Stimulated activated CD8-positive, alpha-beta memory T cell treated with anti-CD3 and anti-CD28 coated beads, Interleukin-15, amount 100 ng/mL, for 4 hours (primary cell): ENCODE data around the gene FTO.

ENCODE experiments used
- DNase-seq, 2 donors: peaks; one replicate each; pipeline ENCODE4 v3.0.0-alpha.2; 2020; ENCODE audit warnings: low read depth in 2 of 2

The FTO gene

DNA sequence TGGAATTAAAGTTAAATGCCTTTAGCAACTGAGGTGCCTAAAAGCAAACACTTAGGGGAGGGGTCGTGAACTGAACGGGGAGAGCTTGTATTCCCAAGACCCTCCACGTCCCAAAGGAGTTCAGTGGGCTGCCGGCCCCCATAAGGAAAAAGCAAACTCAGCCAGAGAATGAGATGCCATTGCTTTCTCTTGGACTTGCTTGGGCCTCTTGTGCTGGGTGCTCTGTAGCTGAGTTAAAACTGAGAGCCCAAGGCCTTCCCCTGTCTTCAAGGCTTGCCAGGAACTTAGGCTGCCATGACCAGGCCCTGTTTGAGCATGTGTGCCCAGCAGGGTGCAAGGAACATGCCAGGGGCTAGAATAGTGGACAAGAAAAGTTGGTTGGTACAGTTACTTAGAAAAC, 382.8 kb downstream of the FTO start:
- DNase-seq = no peak

DNA sequence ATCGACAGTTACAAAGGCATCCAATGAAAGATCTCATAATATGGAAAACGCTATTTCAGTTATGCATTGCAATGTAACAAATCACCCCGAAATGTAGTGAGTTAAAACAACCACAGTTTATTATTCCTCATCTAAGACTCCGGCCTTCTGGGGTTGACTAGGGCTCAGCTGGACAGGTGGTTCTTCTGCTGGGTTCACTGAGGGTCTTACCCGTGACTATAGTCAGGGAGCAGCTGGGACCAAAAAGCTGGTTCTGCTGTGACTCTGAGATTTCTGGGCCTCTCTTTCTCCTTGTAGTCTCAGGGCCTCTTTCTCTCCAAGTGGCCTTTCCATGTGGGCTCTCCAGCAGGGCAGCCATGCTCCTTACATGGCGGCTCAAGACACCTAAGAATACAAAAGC, 386.6 kb downstream of the FTO start:
- DNase-seq = no peak

DNA sequence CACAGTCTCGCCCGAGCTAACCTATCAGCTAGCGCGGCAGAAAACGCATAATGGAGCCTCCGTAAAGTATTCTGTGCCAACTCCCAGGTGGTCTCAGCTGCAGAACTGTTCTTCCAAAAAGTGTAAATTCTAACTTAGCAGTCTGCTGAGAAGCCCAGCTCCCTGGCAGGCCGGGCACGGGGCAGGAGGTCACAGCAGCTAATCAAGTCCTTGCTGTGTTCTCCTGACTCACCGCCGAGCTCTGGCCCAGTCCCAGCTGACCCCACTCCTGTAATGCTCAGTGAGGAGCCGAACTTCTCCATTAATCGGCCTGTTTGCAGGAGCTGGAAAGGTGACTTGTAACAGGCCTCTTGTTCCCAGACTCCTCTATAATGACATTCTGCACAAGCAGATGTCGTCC, 389.3 kb downstream of the FTO start:
- DNase-seq = no peak

DNA sequence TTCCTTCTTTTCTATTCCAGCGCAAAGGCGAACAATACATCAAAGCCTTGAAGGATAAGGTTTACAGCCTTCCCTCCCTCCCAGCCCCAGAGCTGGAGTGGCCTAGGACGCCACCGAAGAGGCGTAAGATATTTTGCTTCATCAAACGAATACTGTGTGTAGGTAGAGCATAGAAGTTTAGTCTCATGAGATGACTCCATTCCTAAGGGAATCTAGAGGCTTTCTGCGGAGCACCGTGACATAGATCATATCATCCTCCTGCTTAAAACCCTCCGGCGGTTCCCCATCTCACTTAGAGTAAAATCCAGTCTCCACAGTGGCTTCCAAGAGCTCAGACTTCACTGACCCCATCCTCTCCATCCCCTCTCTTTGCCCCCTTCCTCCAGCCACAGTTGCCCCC, 390.7 kb downstream of the FTO start:
- no peak for DNase-seq

DNA sequence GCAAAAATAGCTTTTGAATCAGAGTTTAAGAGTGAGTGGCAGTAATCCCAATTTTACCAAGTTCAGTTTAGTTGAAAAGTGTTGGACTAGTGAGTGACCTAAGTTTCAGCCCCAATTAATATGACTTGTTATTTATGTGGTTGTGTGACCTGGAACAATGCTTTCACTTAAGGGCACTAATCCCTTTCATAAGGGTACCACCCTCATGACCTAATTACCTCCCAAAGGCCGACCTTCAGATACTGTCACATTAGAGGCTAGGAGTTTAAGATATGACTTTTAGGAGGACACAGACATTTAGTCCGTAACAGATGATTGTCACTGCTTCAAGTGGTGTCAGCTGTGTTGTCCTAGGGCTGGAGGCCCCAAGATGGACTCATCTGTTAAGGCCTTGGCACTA, 392.7 kb downstream of the FTO start:
- DNase-seq = no peak

DNA sequence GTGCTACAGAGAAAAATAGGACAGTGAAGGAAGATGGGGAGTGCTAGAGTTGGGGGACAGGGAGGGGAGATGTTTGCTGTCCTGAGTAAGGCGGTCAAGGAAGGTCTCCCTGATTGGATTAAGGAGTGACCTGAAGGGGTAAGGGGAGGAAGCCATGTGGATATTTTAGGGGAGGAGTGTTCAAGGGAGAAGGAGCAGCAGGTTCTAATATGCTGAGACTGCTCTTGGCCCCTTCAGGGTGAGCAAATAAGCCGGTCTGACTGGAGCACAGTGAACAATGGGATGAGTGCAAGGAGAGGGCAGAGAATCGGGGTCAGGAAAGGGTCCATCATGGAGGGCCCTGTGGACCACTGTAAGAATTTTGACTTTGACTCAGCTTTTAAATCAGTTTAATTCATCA, 393.8 kb downstream of the FTO start:
- DNase-seq = no peak

DNA sequence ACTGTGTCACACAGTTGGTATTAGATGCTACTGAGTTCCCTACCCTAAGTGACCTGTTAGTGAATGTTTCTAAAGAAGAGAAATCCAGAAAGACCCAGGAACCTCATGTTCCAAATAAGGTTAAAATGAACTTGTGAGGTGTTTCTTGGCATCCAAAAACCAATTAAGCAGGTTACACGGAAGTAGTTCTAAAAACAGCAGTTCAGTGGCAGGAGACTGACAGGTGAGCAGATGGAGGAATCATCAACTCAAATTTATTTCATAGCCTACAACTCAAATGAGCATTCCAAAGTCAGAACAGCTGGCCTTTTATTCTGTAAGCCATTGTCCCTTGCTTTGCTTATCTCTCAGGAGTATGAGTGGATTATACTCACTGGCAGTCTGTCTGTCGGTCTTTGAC, 394.3 kb downstream of the FTO start:
- DNase-seq = no peak

DNA sequence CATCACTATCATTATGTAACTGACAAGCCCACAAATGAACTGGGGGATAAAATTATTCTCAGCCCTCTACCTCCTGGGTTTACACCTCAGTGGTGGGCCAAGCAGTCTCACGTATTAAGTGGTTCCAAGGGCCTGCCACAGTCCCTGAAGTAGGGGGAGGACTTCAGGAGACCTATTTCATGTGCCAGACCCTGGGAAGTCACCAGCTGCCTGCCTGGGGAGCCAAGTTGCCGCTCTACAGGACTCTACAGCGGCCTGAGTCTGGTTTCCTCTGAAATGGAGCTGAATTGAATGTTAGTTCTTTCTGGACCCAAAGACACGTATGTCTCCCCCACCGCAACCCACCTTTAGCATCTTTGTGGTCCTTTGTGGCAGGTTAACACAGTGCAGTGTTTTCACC, 395.7 kb downstream of the FTO start:
- DNase-seq = no peak

DNA sequence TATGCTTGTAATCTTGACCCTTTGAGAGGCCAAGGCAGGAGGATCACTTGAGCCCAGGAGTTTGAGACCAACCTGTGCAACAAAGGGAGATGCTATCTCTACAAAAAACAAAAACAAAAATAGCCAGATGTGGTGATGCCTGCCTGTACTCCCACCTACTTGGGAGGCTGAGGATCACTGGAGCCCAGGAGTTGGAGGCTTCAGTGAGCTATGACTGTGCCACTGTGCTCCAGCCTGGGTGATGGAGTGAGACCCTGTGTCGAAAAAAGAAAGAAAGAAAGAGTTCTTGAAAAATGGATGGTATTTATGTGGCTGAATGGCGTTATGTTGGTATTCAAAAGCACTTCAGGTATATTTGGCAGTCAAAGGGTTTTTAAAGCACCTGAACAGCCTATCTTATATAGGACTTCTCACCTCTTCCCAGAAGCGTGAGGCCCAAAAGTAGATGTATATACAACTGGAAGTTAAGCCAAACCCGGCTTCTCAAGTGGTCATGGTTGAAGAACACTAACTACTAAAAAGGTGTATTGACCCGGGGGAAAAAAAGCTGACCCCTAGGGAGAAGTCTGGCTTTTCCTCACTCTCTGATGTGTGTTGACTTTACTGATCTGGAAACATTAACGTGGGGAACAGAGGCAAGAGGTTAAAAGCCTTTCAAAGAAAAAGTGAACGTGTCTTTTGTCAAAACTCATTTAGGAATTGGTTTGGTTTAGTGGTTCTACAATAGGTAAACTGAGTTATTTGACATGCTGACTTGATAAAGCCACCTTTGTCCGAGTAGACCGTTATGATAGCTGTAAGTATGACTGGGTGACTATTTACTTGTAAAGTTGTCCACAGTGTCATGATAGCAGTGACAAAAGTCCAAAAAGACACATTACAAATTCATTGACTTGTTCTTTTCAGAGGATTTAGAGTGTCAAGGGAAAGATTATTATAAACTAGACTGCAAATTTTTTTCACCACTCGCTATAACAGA, 399.2 kb downstream of the FTO start:
- DNase-seq = no peak

DNA sequence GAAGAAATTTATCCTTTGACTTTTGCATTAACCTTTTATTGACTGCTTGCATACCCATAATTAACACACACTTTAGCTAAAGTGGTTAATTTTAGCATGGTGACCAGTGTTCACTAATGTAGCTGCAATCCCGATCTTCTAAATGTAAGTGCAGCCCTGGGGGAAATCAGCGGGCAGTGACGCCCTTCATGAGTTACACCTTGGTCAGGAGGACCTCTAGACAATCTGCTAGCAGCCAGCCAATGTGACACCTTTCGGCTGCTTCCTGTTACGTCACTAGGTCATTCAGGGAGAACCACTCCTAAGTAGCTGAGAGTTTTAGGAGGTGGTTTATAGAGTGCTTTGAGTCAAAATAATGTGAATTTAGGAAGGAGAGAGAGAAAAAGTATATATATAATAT, 402.1 kb downstream of the FTO start:
- no peak for DNase-seq

DNA sequence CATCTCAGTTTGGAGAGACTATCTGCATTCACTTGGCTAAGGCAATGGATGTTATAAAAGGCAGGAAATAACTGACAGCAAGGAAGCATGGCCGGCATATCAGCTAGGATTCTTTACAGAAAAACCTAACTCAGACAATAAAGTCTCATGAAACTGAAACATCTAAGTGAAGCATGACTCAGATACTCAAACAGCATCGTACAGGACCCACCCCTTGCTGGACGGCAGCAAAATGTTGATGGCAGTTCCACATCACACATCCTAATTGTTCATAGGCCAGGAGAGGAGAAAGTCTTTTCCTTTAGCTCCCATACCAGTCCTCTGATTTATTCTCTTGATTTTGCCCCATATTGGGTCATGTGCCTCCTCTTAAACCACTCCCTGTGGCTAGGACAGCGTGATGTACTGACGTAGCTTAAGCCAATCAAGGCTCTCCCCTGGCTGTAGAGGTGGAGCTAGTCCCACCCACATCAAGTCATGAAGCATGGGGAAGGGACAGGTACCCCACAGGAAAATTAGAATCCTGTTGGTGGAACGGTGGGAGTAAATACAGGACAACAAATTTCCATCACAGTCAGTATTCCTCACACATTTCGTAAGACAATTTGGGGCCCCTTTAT, 403.7 kb downstream of the FTO start:
- no peak for DNase-seq

DNA sequence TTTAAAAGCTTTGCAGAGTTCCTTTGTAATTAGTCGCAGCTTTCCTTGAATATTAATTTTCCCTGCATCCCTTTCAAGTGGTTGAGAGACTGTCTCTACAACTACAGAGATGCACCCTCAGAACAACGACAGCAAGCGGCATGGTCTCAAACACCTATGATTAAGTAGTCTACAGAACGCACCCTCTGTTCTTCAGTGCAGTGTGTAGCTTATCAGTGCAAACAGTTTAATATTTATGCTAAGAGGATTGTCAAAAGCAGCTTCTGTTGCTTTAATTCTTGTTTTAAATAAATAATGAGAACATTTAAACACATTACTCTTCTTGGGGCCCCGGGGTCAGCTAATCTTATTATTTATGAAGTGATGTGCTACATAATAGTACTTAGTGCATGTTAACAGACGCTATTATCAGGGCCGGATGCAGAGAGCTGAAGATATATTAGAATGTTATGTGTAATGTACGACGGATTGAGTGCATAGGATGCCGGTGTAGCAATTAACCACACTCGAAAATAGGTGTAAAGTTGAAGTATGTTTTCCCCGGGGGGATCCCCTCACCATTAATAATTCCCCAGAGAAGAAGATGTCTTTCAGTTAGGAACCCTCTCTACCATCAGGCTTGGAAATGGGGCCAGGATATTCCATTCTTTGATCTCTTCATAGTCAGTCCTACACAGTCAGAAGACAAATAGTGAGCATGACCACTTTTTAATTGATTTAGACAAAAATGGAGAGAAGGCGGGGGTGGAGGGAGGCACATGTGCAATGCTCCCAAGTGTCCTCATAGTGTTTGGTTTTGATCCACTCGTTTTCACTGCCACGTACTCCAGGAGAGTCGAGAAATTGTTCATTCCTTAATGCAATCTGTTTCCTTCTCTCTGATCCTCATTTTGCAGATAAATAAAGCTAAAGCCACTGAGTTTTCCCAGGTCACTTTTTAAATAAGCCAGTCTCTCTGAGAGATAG, 406.3 kb downstream of the FTO start:
- no peak for DNase-seq

DNA sequence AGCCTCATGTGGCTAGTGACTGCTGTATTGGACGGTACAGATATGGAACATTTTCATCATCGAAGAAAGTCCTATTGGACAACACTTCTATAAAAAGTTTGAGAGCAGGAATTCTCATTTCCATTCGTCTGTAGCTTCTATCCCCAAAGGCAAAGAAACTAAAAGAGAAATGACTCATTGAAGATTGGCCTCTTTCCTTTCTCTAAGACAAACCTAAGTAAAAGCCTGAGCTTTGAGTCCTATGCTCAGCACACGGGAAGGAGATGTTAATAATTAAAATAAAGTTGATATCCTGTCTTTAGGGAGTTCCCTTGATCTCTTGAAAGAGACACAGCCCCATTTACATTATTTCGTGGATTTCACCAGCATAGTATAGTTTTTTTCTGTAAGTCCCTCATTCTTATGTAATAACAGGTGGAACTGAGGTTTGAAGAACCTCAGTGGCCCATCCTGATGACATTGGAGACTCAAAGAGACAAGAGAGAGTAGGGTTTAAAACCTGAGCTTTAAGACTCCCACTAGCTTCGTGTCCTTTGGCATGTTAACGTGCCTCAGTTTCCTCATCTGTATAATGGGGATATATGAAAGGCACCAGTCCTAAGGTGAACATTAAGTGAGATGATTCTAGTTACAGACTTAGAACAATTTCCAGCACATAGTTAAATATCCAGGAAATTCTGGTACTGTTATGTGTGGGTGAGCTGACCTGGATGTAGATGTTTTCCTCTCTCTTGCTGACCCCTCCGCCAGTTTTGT, 408.7 kb downstream of the FTO start:
- no peak for DNase-seq

DNA sequence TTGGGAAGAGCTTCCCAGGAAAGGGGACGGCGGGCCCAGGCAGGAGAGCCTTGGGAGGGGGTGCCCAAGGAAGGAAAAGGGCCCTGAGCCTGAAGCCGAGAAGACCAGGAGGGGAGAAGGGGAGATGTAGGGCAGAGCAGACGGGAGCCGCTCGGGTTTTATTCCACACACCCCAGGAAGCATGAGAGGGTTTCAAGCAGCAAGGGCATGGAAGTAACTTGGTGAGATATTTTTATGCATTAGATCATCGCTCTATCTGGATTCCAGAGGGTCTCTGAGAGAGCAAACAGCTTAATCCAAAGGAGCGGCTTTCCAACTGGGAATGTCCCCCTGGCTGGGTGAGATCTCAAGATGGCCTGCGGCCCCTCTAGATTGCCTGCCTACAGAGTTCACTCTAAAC, 411.6 kb downstream of the FTO start:
- no peak for DNase-seq

DNA sequence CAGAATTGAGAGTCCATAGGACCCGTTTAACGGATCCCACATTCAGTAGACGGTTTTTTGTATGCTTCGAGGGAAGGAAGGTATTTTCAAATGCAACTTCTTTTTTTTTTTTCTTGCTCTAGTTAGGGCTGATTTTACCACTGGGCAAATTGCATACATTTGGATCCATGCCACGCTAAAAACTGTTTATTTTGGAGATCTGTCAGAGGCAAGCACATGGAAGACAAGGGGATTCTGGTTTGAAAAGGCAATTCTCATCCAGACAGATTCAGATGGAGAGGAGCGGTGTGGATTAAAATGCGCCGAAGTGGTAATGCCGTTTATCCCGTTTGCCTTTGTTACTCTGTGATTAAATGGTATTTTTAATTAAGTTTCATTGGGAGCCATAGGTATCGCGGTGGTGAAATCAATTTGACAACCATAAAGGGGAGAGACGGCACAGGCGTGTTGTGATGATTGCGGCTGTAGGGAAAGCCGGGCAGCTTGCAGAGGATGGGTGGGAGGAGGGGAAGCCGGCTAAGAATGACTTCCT, 412.2 kb downstream of the FTO start:
- no peak for DNase-seq

DNA sequence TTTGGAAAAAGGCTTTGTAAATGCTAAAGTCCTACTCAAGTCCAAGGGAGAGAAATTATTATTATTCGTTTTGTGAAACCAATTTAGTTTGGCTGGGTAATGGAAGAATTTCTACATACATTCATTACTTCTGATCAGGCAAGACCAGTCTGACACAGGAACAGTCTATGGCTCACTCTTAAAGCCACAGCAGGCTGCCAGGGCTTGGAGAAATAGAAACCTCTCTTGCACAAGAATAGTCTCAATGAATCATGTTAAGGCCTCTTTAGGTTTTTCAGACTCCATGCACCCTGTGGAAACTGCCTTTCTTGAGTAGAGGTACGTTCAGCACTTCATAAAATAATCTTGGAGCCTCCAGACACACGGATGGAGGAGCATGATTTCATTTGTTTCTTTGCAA, 414.9 kb downstream of the FTO start:
- no peak for DNase-seq

DNA sequence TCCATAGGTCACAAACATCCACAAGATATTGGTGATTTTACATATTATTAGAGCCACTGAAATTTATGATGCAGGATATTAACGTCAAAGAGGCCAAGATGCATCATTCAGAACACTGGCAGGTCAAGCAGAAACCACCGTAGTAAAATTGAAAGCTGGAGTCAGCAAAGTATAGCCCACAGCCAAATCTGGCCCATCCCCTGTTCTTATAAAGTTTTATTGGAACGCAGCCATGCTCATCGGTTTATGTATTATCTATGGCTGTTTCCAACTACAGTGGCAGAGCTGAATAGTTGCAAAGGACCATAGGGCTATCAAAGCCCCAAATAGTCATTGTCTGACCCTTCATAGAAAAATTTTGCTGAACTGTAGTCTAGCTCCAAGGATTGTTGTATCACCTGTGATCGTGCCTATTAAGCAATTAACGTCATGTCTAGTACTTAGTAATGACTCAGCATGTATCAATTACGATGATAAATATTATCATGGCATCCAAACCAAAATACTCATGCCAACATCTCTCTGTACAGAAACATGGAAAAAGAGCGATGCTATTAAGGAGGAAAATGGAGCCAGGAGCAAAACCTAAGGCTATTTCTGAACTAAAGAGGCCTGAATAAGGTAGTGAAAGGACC, 417.0 kb downstream of the FTO start:
- no peak for DNase-seq

DNA sequence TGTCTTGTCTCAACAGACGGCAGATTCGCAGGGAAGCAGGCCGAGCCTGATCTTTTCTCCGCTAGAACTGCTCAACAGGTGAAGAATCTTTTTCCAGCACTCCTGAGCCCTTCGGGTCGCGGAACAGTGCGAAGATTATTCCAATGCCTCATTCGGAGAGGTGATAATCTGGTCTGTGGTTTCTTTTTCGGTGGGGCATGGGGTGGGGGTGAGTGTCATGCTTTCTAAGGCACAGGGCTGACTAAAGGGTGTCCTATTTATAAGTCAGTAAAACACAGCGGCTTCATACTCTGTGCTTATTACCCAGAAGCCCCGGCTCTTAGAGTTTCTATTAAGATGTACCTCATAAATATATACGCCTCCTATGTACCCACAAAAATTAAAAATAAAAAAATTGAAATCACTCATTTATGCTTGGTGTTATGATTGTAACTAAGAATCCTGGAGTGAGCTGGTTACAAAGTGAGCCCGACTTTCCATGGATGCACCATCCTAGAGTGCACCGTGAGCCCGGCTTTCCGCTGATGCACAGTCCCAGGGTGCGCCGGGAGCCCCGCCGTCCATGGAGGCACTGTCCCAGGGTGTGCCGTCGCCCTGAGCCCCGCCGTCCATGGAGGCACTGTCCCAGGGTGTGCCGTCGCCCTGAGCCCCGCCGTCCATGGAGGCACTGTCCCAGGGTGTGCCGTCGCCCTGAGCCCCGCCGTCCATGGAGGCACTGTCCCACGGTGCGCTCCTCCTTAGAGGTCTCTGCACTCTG, 417.8 kb downstream of the FTO start:
- DNase-seq = no peak

DNA sequence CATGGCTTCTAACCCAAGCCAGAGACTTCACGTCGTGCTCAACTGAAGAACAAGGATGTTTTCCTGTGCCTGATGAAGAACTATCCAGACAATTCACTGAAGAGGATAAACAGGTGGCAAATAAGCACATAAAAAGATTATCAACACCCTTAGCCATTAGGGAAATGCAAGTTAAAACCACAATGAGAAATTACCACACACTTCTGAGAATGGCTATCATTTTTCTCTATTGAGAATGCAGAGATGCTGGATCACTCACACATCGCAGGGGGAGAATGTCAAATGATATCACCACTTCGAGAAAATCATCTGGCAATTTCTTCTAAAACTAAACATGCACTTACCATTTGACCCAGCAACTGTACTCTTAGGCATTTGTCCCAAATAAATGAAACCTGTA, 419.8 kb downstream of the FTO start:
- DNase-seq = no peak
